ENCODE results near the gene LRRC71.

LRRC71 gene

DNA sequence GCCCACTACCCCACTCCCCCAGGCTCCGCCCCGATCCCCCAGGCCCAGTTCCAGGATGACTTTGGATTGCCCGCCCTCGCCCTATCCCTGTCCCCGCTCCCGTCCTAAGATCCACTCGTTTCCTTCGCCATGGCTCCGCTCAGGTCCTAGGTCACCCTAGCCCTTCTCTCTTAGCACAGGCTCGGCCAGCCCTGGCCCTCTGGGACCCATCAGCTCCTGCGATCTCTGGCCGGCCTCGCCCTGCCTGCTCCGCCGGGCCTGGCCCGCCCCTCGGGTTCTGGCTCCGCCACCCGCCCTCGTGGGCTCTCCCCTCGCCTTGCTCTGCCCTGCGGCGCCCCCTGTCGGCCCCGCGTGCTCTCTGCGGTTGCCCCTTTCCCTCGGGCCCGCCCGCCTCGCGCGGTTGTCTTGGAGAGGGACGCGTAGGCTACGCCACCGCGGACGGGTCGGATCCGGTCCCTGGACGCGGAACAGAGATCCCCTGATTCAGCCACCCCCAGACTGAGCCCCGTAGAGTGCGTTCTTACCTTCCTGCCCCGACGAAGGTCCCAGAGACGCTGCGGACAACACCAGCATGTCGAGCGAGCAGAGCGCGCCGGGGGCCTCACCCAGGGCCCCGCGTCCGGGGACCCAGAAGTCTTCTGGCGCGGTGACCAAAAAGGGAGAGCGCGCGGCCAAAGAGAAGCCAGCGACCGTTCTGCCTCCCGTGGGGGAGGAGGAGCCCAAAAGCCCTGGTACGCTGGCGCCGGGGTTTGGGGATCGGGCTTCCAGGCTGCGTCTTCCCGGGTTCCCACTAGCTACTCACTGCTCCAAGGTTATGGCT, at the start of gene LRRC71:
Gene LRRC71 (plus strand): TSS at position 400 of the 820 bp plus-strand sequence. CDS start 172 bp downstream, at position 572.
- H3K27me3 Mint-ChIP-seq: peaks cover 78% of the 10 kb centered on the region
- no peak within 1 kb of the TSS for H3K27ac Mint-ChIP-seq (ENCODE audit: low read depth)
- no peak within 1 kb of the TSS for H3K4me3 Mint-ChIP-seq
- ATAC-seq (replicated peaks; ENCODE audit: extremely low read depth, poor library complexity, severe bottlenecking): peak; percentile 28
- DNase-seq (ENCODE audit: low spot score in 2 of 2): peak in 1 of 2 donors; percentile 29
- no peaks in the 10 kb centered on the region for H3K9me3 Mint-ChIP-seq
- peaks cover 2% of the 10 kb centered on the region for H3K36me3 Mint-ChIP-seq (ENCODE audit: insufficient read depth)
- peaks cover 6% of the 10 kb centered on the region for H3K4me1 Mint-ChIP-seq

DNA sequence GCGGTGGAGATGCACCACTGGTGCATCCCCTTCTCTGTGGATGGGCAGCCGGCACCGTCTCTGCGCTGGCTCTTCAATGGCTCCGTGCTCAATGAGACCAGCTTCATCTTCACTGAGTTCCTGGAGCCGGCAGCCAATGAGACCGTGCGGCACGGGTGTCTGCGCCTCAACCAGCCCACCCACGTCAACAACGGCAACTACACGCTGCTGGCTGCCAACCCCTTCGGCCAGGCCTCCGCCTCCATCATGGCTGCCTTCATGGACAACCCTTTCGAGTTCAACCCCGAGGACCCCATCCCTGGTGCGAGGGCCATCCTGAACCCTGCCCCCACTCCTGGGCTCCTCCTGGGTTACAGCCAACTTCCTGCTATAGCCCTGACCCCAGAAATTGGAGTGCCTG, 46.8 kb upstream of the LRRC71 start:
- peaks cover 73% of the 10 kb centered on the region for H3K27me3 Mint-ChIP-seq
- no peak overlapping the region for H3K4me3 Mint-ChIP-seq
- peaks cover 3% of the 10 kb centered on the region for H3K36me3 Mint-ChIP-seq (ENCODE audit: insufficient read depth)
- H3K9me3 Mint-ChIP-seq: no peaks in the 10 kb centered on the region
- H3K27ac Mint-ChIP-seq (ENCODE audit: low read depth): no peak overlapping the region
- DNase-seq (ENCODE audit: low spot score in 2 of 2): no peak
- no peak for ATAC-seq (replicated peaks; ENCODE audit: extremely low read depth, poor library complexity, severe bottlenecking)
- H3K4me1 Mint-ChIP-seq: no peaks in the 10 kb centered on the region

DNA sequence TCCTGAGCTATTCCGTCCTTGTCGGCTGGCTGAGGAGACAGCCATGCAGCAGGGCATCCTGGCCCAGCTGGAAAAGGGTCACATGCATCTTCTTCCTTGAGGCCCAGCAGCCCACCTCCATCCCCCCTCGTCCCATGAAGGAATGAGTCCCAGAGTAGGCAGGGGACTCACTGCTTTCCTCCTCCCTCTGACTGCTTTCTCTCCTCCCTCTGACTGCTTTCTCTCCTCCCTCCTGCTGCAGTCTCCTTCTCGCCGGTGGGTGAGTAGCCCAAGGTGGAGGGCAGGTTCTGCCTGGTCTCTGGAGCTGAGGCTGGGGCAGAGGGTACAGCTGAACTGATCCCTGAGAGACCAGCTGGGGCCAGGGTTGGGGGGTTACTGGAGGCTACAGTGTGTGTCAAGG, 46.3 kb upstream of the LRRC71 start:
- Mint-ChIP-seq H3K4me3 (no peak overlapping the region), H3K4me1 (no peaks in the 10 kb centered on the region), H3K9me3 (no peaks in the 10 kb centered on the region), H3K36me3 (ENCODE audit: insufficient read depth) (peaks cover 3% of the 10 kb centered on the region), H3K27me3 (peaks cover 73% of the 10 kb centered on the region), H3K27ac (ENCODE audit: low read depth) (no peak overlapping the region)
- ATAC-seq (replicated peaks; ENCODE audit: extremely low read depth, poor library complexity, severe bottlenecking) (no peak), DNase-seq (ENCODE audit: low spot score in 2 of 2) (no peak)

GRCh38 chr1:156874572-156875340, 45.7 kb upstream of the LRRC71 start:
- ATAC-seq (replicated peaks; ENCODE audit: extremely low read depth, poor library complexity, severe bottlenecking) (no peak), DNase-seq (ENCODE audit: low spot score in 2 of 2) (no peak)
- Mint-ChIP-seq H3K27ac (ENCODE audit: low read depth) (no peak overlapping the region), H3K36me3 (ENCODE audit: insufficient read depth) (peaks cover 3% of the 10 kb centered on the region), H3K4me3 (no peak overlapping the region), H3K9me3 (no peaks in the 10 kb centered on the region), H3K27me3 (peaks cover 72% of the 10 kb centered on the region), H3K4me1 (no peaks in the 10 kb centered on the region)

- Mint-ChIP-seq H3K27ac (ENCODE audit: low read depth) (no peak overlapping the region), H3K9me3 (no peaks in the 10 kb centered on the region)
These were observed 45.2 kb upstream of the LRRC71 start for GRCh38 chr1:156875341-156875615.

GRCh38 chr1:156876281-156876680, 44.2 kb upstream of the LRRC71 start:
- Mint-ChIP-seq H3K9me3 (no peaks in the 10 kb centered on the region), H3K4me3 (no peak overlapping the region), H3K27ac (ENCODE audit: low read depth) (no peak overlapping the region), H3K27me3 (peaks cover 85% of the 10 kb centered on the region), H3K4me1 (no peaks in the 10 kb centered on the region), H3K36me3 (ENCODE audit: insufficient read depth) (peaks cover 3% of the 10 kb centered on the region)
- DNase-seq (ENCODE audit: low spot score in 2 of 2) (no peak), ATAC-seq (replicated peaks; ENCODE audit: extremely low read depth, poor library complexity, severe bottlenecking) (no peak)

More at GRCh38 chr1:156875341-156875615, 45.2 kb upstream of the LRRC71 start:
- no peak for DNase-seq (ENCODE audit: low spot score in 2 of 2)
- peaks cover 3% of the 10 kb centered on the region for H3K36me3 Mint-ChIP-seq (ENCODE audit: insufficient read depth)
- H3K4me3 Mint-ChIP-seq: no peak overlapping the region
- no peak for ATAC-seq (replicated peaks; ENCODE audit: extremely low read depth, poor library complexity, severe bottlenecking)
- no peaks in the 10 kb centered on the region for H3K4me1 Mint-ChIP-seq
- peaks cover 74% of the 10 kb centered on the region for H3K27me3 Mint-ChIP-seq

DNA sequence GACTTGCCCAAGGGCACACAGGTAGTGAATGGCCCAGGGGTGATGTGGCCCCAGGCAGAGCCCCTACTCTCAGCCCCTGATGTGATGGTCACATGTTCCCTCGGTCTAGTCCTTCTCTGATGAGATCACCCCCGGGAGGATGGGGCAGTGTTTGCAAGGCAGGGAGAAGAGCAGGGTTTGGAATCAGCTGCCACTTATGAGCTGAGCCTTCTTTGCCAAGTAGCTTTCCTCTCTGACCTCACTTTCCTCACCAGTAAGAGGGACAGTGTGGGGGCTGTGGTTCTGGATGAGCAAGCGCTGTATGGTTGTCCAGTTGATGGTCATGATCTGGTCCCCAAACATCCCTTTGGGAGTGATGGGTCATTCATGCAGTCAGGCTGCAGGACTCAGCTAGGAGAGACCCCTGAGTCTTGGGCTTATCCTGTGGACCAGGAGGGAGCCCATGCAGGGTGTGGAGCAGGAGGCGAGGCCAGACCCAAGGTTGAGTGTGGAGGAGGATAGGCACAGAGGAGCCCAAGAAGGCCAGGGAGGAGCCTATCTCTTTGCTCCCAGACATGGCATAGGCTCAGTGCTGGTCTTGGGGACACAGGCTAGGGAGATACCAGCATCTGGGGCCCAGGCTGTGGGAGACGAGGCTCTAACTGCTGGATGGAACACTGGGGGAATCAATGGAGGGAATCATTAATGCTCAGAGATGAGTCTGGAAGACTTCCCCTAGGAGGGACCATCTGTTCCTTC, 42.8 kb upstream of the LRRC71 start:
- peaks cover 87% of the 10 kb centered on the region for H3K27me3 Mint-ChIP-seq
- H3K9me3 Mint-ChIP-seq: no peaks in the 10 kb centered on the region
- DNase-seq (ENCODE audit: low spot score in 2 of 2) (no peak), ATAC-seq (replicated peaks; ENCODE audit: extremely low read depth, poor library complexity, severe bottlenecking) (no peak)
- H3K4me3 Mint-ChIP-seq: no peak overlapping the region
- H3K27ac Mint-ChIP-seq (ENCODE audit: low read depth): no peak overlapping the region
- H3K36me3 Mint-ChIP-seq (ENCODE audit: insufficient read depth): peaks cover 3% of the 10 kb centered on the region
- no peaks in the 10 kb centered on the region for H3K4me1 Mint-ChIP-seq

GRCh38 chr1:156879876-156880275, 40.6 kb upstream of the LRRC71 start:
- Mint-ChIP-seq H3K9me3 (no peaks in the 10 kb centered on the region), H3K4me1 (no peaks in the 10 kb centered on the region)

DNA sequence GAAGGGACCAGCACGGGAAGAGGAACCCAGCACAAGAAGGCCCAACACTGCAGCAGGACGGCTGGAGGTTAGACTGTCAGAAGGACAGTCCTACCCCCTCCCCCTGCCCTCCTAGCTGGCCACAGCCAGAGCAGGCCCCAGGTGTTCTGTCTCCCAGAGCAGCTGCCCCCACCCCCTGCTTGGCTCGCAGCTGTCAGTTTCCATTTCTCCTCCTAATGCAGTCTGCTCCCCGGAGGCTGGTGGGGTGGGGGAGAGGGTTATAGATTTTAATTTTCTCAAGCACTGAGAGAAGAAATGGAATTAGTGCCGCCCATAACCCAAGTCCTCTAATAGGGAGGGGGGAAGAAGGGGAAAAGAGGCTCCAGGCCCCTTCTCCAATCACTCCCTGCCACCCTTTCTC, 40.0 kb upstream of the LRRC71 start:
- H3K27ac Mint-ChIP-seq (ENCODE audit: low read depth): no peak overlapping the region
- ATAC-seq (replicated peaks; ENCODE audit: extremely low read depth, poor library complexity, severe bottlenecking) (no peak), DNase-seq (ENCODE audit: low spot score in 2 of 2) (no peak)
- peaks cover 86% of the 10 kb centered on the region for H3K27me3 Mint-ChIP-seq
- no peaks in the 10 kb centered on the region for H3K9me3 Mint-ChIP-seq
- no peaks in the 10 kb centered on the region for H3K36me3 Mint-ChIP-seq (ENCODE audit: insufficient read depth)
- H3K4me1 Mint-ChIP-seq: no peaks in the 10 kb centered on the region
- H3K4me3 Mint-ChIP-seq: no peak overlapping the region

More at GRCh38 chr1:156879876-156880275, 40.6 kb upstream of the LRRC71 start:
- Mint-ChIP-seq H3K4me3 (no peak overlapping the region), H3K36me3 (ENCODE audit: insufficient read depth) (no peaks in the 10 kb centered on the region), H3K27me3 (peaks cover 90% of the 10 kb centered on the region), H3K27ac (ENCODE audit: low read depth) (no peak overlapping the region)
- no peak for DNase-seq (ENCODE audit: low spot score in 2 of 2)
- no peak for ATAC-seq (replicated peaks; ENCODE audit: extremely low read depth, poor library complexity, severe bottlenecking)

- Mint-ChIP-seq H3K4me3 (no peak overlapping the region), H3K27ac (ENCODE audit: low read depth) (no peak overlapping the region)
These were observed 39.3 kb upstream of the LRRC71 start for GRCh38 chr1:156881101-156881500.

DNA sequence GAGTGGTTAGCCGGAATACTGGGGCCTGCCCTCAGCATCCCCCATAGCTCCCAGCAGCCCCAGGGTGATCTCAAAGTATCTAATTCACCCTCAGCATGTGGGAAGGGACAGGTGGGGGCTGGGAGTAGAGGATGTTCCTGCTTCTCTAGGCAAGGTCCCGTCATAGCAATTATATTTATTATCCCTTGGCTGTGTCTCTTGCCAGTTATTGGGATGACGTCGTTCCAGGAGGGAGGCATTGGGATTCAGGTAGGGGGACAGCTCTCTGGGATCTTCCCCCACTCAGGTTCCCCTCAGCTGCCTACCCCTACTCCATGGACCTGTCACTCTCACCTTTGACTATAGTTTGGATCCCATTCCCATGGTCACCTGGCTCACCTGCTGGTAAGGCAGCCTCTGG, 38.8 kb upstream of the LRRC71 start:
- no peaks in the 10 kb centered on the region for H3K4me1 Mint-ChIP-seq
- no peaks in the 10 kb centered on the region for H3K36me3 Mint-ChIP-seq (ENCODE audit: insufficient read depth)
- H3K27me3 Mint-ChIP-seq: peaks cover 91% of the 10 kb centered on the region
- DNase-seq (ENCODE audit: low spot score in 2 of 2) (no peak), ATAC-seq (replicated peaks; ENCODE audit: extremely low read depth, poor library complexity, severe bottlenecking) (no peak)
- H3K9me3 Mint-ChIP-seq: no peaks in the 10 kb centered on the region
- no peak overlapping the region for H3K27ac Mint-ChIP-seq (ENCODE audit: low read depth)
- no peak overlapping the region for H3K4me3 Mint-ChIP-seq

More at GRCh38 chr1:156881101-156881500, 39.3 kb upstream of the LRRC71 start:
- no peaks in the 10 kb centered on the region for H3K9me3 Mint-ChIP-seq
- DNase-seq (ENCODE audit: low spot score in 2 of 2) (no peak), ATAC-seq (replicated peaks; ENCODE audit: extremely low read depth, poor library complexity, severe bottlenecking) (no peak)
- H3K36me3 Mint-ChIP-seq (ENCODE audit: insufficient read depth): no peaks in the 10 kb centered on the region
- H3K27me3 Mint-ChIP-seq: peaks cover 91% of the 10 kb centered on the region
- H3K4me1 Mint-ChIP-seq: no peaks in the 10 kb centered on the region

GRCh38 chr1:156882543-156882942, 37.9 kb upstream of the LRRC71 start:
- no peaks in the 10 kb centered on the region for H3K9me3 Mint-ChIP-seq
- H3K27me3 Mint-ChIP-seq: peaks cover 93% of the 10 kb centered on the region
- no peaks in the 10 kb centered on the region for H3K36me3 Mint-ChIP-seq (ENCODE audit: insufficient read depth)
- no peak for ATAC-seq (replicated peaks; ENCODE audit: extremely low read depth, poor library complexity, severe bottlenecking)
- DNase-seq (ENCODE audit: low spot score in 2 of 2): no peak
- H3K27ac Mint-ChIP-seq (ENCODE audit: low read depth): no peak overlapping the region
- no peak overlapping the region for H3K4me3 Mint-ChIP-seq
- H3K4me1 Mint-ChIP-seq: no peaks in the 10 kb centered on the region

Data from central memory CD8-positive, alpha-beta T cell (primary cell).